HCT116 (cell line): ENCODE measurements around the gene SLAMF1. TPM values are rescaled to one million over a fixed set of nuclear protein-coding genes. Genes with fewer than 3 reads are reported as not detected.

Experiments used
- ATAC-seq: fragments of 200-7000 bp; cut with Tn5 transposase; 2 replicates; pipeline ENCODE4 v1.9.1; 2020; ENCODE audit warnings: mild to moderate bottlenecking, moderate library complexity
- BruUV-seq: library from RNA; stranded (reverse); fragments of 400-500 nt; replicated peaks from 2 replicates; lab custom pipeline; 2021; lab: Mats Ljungman, UMichigan
- CTCF ChIA-PET: fragments of 300-600 bp; sonication (Branson Sonifier 250); formaldehyde crosslinking; loops from one replicate; lab custom pipeline; 2021; ENCODE audit warnings: antibody characterized with exemption; lab: Charles Lee
- POLR2A ChIA-PET: fragments of 300-600, 350-600 bp; sonication (Branson Sonifier 250); formaldehyde crosslinking; loops from one replicate; lab custom pipeline; 2021; ENCODE audit warnings: antibody characterized with exemption; lab: Charles Lee
- RAD21 ChIA-PET, 2 experiments: fragments of 300-600 bp; sonication (Branson Sonifier 250); formaldehyde crosslinking; loops; one replicate each; lab custom pipeline; 2023; ENCODE audit warnings: low total read pairs in 2 of 2; ENCODE audit not compliant: uncharacterized antibody in 2 of 2, unreplicated experiment in 2 of 2, low non-redundant PET in 1 of 2; lab: Charles Lee
- DNase-seq: peaks from one replicate; pipeline ENCODE4 v3.0.0-alpha.2; 2010; ENCODE audit warnings: low read depth, low spot score
- H2AFZ ChIP-seq: fragments of 200-600 bp; shearing (Covaris generic), sonication (generic); 2 replicates; pipeline ENCODE4 v1.6.1; 2017; ENCODE audit warnings: low read depth, mixed run types, mixed read lengths, antibody characterized with exemption, low read length; ENCODE audit not compliant: poor library complexity, severe bottlenecking
- H3K27ac ChIP-seq: 2 replicates; pipeline ENCODE4 v1.5.1; 2012; ENCODE audit warnings: low read depth, low read length
- H3K27me3 ChIP-seq: fragments of 200-600 bp; sonication (generic); 2 replicates; pipeline ENCODE4 v1.6.1; 2016; ENCODE audit warnings: mixed run types, low read length, mixed read lengths; ENCODE audit not compliant: insufficient read depth
- H3K36me3 ChIP-seq, 2 experiments: fragments of 200-500 bp in 1 of 2; fragments of 200-600 bp in 1 of 2; sonication (Bioruptor generic) in 1 of 2; sonication (generic) in 1 of 2; 2 replicates each; pipeline versions ENCODE4 v1.5.1 to v1.6.1; 2014 to 2016; ENCODE audit warnings: low read length in 2 of 2, inconsistent platforms in 1 of 2, mixed read lengths in 1 of 2, mixed run types in 1 of 2; ENCODE audit not compliant: insufficient read depth in 2 of 2, control insufficient read depth in 1 of 2
- H3K4me1 ChIP-seq, 2 experiments: fragments of 200-600 bp in 1 of 2; sonication (generic) in 1 of 2; 2 replicates each; pipeline versions ENCODE4 v1.5.1 to v1.6.1; 2012 to 2017; ENCODE audit warnings: low read length in 2 of 2, inconsistent platforms in 1 of 2, mild to moderate bottlenecking in 1 of 2, mixed read lengths in 1 of 2, mixed run types in 1 of 2, moderate library complexity in 1 of 2; ENCODE audit not compliant: insufficient read depth in 2 of 2, control insufficient read depth in 1 of 2
- H3K4me2 ChIP-seq: fragments of 200-600 bp; sonication (generic); 2 replicates; pipeline ENCODE4 v1.6.1; 2017; ENCODE audit warnings: mixed run types, low read length, mixed read lengths
- H3K4me3 ChIP-seq, 2 experiments: fragments of 200-600 bp in 1 of 2; sonication (generic) in 1 of 2; replicated peaks in 1 of 2; 2 replicates each; pipeline ENCODE4 v1.5.1; 2011 to 2016; ENCODE audit warnings: low read length in 2 of 2, control low read depth in 1 of 2, low read depth in 1 of 2, mild to moderate bottlenecking in 1 of 2, mixed read lengths in 1 of 2, mixed run types in 1 of 2
- H3K79me2 ChIP-seq: fragments of 200-600 bp; sonication (generic); 2 replicates; pipeline ENCODE4 v1.6.1; 2017; ENCODE audit warnings: mild to moderate bottlenecking, mixed run types, low read length, moderate library complexity, mixed read lengths; ENCODE audit not compliant: insufficient read depth
- H3K9ac ChIP-seq: fragments of 200-600 bp; sonication (generic); 2 replicates; pipeline ENCODE4 v1.6.1; 2016; ENCODE audit warnings: low read length, mixed read lengths
- H3K9me2 ChIP-seq: fragments of 200-600 bp; sonication (generic), shearing (Covaris generic); 2 replicates; pipeline ENCODE4 v1.6.1; 2017; ENCODE audit warnings: mixed run types, mild to moderate bottlenecking, moderate library complexity; ENCODE audit not compliant: insufficient read depth
- H3K9me3 ChIP-seq, 2 experiments: fragments of 200-500 bp in 1 of 2; fragments of 200-600 bp in 1 of 2; sonication (Bioruptor generic) in 1 of 2; sonication (generic) in 1 of 2; 2 replicates each; pipeline ENCODE4 v1.6.1; 2014 to 2017; ENCODE audit warnings: low read length in 2 of 2, mixed read lengths in 2 of 2, inconsistent platforms in 1 of 2, low read depth in 1 of 2, mild to moderate bottlenecking in 1 of 2, mixed run types in 1 of 2, moderate library complexity in 1 of 2; ENCODE audit not compliant: control insufficient read depth in 1 of 2, insufficient read depth in 1 of 2
- H4K20me1 ChIP-seq: fragments of 200-600 bp; sonication (generic), shearing (Covaris generic); 2 replicates; pipeline ENCODE4 v1.6.1; 2017; ENCODE audit warnings: mixed run types, mild to moderate bottlenecking, moderate library complexity; ENCODE audit not compliant: insufficient read depth
- CEBPB ChIP-seq: IDR thresholded peaks from 2 replicates; pipeline ENCODE4 v1.6.1; 2012; ENCODE audit warnings: low read depth
- JUND ChIP-seq: IDR thresholded peaks from 2 replicates; pipeline ENCODE4 v1.6.1; 2012
- POLR2AphosphoS5 ChIP-seq: IDR thresholded peaks from 2 replicates; pipeline ENCODE4 v1.6.1; 2011; ENCODE audit warnings: mild to moderate bottlenecking, low read depth, low read length, moderate library complexity
- SIN3A ChIP-seq: IDR thresholded peaks from 2 replicates; pipeline ENCODE4 v1.6.1; 2012; ENCODE audit warnings: low read depth
- SP1 ChIP-seq: IDR thresholded peaks from 2 replicates; pipeline ENCODE4 v1.6.1; 2012; ENCODE audit warnings: low read depth
- YY1 ChIP-seq: IDR thresholded peaks from 2 replicates; pipeline ENCODE4 v1.6.1; 2011; ENCODE audit warnings: low read length, low read depth, moderate library complexity, mild to moderate bottlenecking; ENCODE audit not compliant: insufficient replicate concordance; ENCODE audit errors: extremely low read depth
- intact Hi-C: fragments of 100-400 bp; cut with micrococcal nuclease; formaldehyde crosslinking; loops from 2 replicates; pipeline ENCODE4 v1.10.0; 2022
- total RNA-seq: library from RNA; stranded (reverse); gene quantifications from one replicate; pipeline ENCODE4 v1.2.1, GENCODE V29; 2021; ENCODE audit not compliant: unreplicated experiment
- TF ChIP-seq, protein P1 (sequence below), 3 experiments: fragments of 200-600 bp in 1 of 3; sonication (generic) in 1 of 3; IDR thresholded peaks in 2 of 3; conservative IDR thresholded peaks in 1 of 3; 2 replicates each; pipeline ENCODE4 v1.5.1; 2012 to 2017; ENCODE audit warnings: low read depth in 2 of 3, low read length in 2 of 3, antibody characterized with exemption in 1 of 3, borderline replicate concordance in 1 of 3, control low read depth in 1 of 3, mild to moderate bottlenecking in 1 of 3, mixed read lengths in 1 of 3, mixed run types in 1 of 3, moderate library complexity in 1 of 3; ENCODE audit not compliant: insufficient read depth in 1 of 3

SLAMF1 gene
- total RNA-seq, 1 experiment from 2014 or later: 0.30 TPM

GRCh38 chr1:160605792-160606479 lies 40.9 kb downstream of the SLAMF1 start:
- Histone ChIP-seq H3K4me2 (no peak overlapping the region), H4K20me1 (no peaks in the 10 kb centered on the region), H3K27ac (no peak overlapping the region), H3K79me2 (no peaks in the 10 kb centered on the region), H3K4me3 (no peak overlapping the region), H3K4me1 (no peaks in the 10 kb centered on the region), H2AFZ (no peak overlapping the region)
- ChIA-PET POLR2A (no interaction called here), CTCF (interaction anchor here (0.8 to 1.6 kb wide), 3 partner anchors 15 to 177 kb away, joined by 3 to 5 read pairs (median 3); no protein-coding TSS in a partner anchor), RAD21 (no interaction called here)
- DNase-seq (no peak), ATAC-seq (no peak)
- BruUV-seq: no TSS peak
- no peak for TF ChIP-seq JUND
- no peak for TF ChIP-seq SP1
- no peak for TF ChIP-seq POLR2AphosphoS5
- TF ChIP-seq YY1: no peak
- TF ChIP-seq SIN3A: no peak
- TF ChIP-seq, protein P1, sequence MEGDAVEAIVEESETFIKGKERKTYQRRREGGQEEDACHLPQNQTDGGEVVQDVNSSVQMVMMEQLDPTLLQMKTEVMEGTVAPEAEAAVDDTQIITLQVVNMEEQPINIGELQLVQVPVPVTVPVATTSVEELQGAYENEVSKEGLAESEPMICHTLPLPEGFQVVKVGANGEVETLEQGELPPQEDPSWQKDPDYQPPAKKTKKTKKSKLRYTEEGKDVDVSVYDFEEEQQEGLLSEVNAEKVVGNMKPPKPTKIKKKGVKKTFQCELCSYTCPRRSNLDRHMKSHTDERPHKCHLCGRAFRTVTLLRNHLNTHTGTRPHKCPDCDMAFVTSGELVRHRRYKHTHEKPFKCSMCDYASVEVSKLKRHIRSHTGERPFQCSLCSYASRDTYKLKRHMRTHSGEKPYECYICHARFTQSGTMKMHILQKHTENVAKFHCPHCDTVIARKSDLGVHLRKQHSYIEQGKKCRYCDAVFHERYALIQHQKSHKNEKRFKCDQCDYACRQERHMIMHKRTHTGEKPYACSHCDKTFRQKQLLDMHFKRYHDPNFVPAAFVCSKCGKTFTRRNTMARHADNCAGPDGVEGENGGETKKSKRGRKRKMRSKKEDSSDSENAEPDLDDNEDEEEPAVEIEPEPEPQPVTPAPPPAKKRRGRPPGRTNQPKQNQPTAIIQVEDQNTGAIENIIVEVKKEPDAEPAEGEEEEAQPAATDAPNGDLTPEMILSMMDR (IDR thresholded peaks at IDR 0.05 in 2 of 3, conservative IDR thresholded peaks at IDR 0.05 in 1 of 3; ENCODE audit: borderline replicate concordance in 1 of 3, insufficient read depth in 1 of 3, low read depth in 2 of 3, low read length in 2 of 3): no peak
- no peak for TF ChIP-seq CEBPB
- TF ChIP-seq, all 23 proteins: peak for 0
- Histone ChIP-seq H3K9ac (no peak overlapping the region), H3K27me3 (peaks cover 24% of the 10 kb centered on the region; the same call in 1 of the 2 replicates), H3K36me3 (no peaks in the 10 kb centered on the region), H3K9me3 (0 out of 4 replicates have a peak, but pooled peaks cover 0 to 5% of the 10 kb centered on the region in 2 experiments), H3K9me2 (no peaks in the 10 kb centered on the region)
- intact Hi-C loops: loop anchor here (5.0 kb wide), 1 partner anchor 504 kb away; no protein-coding TSS in a partner anchor
